HPDE6-E6E7 (cell line): ENCODE results near the gene CSK.
A peak's percentile ranks its signal among the peaks of the same experiment; 100 is the strongest.

Source experiments
- DNase-seq: peaks from one replicate; pipeline ENCODE4 v3.0.0; 2011; ENCODE audit warnings: missing footprints; ENCODE audit errors: extremely low spot score

CSK gene

GRCh38 chr15:74842581-74843444, 60.9 kb downstream of the CSK start, which contains the start of gene ULK3:
Gene ULK3 (minus strand): TSS chr15:74843156. CDS start chr15:74843105, 51 bp downstream.
- peak; percentile 96 for DNase-seq

GRCh38 chr15:74843445-74843828, 61.6 kb downstream of the CSK start:
- no peak for DNase-seq

GRCh38 chr15:74843891-74844299, 62.0 kb downstream of the CSK start:
- DNase-seq, result no peak

- no peak for DNase-seq
Measured at GRCh38 chr15:74844319-74845207, 62.7 kb downstream of the CSK start.

- DNase-seq, result no peak
Measured at GRCh38 chr15:74845208-74845568, 63.3 kb downstream of the CSK start.

- no peak for DNase-seq
Measured at GRCh38 chr15:74845581-74845980, 63.7 kb downstream of the CSK start.

GRCh38 chr15:74847432-74847831, 65.6 kb downstream of the CSK start:
- no peak for DNase-seq

- DNase-seq, result no peak
Measured at GRCh38 chr15:74850393-74850792, 68.5 kb downstream of the CSK start.

- DNase-seq, result no peak
Measured at GRCh38 chr15:74851960-74852359, 70.1 kb downstream of the CSK start.
